SU-DHL-6 (cell line): ENCODE measurements around the gene ANKHD1.

Source experiments
- CTCF ChIP-seq: fragments of 200-600 bp; sonication (generic); IDR thresholded peaks from one replicate; pipeline ENCODE4 v1.5.1; 2017; ENCODE audit warnings: antibody characterized with exemption, mild to moderate bottlenecking, low read length, moderate library complexity; ENCODE audit not compliant: insufficient read depth, poor library complexity, severe bottlenecking
- EZH2phosphoT487 ChIP-seq: fragments of 200-600 bp; sonication (generic), shearing (Covaris generic); conservative IDR thresholded peaks from 2 replicates; pipeline ENCODE4 v1.6.1; 2018; ENCODE audit warnings: mild to moderate bottlenecking, antibody characterized with exemption, low read length, moderate library complexity, mixed read lengths

GRCh38 chr5:140402258-140403074 lies 833 bp downstream of the ANKHD1 start:
- TF ChIP-seq CTCF (no peak), EZH2phosphoT487 (no peak)
